ENCODE data around the gene VWF. TPM values are rescaled to one million over a fixed set of nuclear protein-coding genes. Genes with fewer than 3 reads are reported as not detected.

Gene VWF
- total and polyA plus RNA-seq, 2 of the 13 experiments (the other 11 are each of a cell fraction or from before 2014, with no cell fraction given): 0.20 to 0.25 TPM

DNA sequence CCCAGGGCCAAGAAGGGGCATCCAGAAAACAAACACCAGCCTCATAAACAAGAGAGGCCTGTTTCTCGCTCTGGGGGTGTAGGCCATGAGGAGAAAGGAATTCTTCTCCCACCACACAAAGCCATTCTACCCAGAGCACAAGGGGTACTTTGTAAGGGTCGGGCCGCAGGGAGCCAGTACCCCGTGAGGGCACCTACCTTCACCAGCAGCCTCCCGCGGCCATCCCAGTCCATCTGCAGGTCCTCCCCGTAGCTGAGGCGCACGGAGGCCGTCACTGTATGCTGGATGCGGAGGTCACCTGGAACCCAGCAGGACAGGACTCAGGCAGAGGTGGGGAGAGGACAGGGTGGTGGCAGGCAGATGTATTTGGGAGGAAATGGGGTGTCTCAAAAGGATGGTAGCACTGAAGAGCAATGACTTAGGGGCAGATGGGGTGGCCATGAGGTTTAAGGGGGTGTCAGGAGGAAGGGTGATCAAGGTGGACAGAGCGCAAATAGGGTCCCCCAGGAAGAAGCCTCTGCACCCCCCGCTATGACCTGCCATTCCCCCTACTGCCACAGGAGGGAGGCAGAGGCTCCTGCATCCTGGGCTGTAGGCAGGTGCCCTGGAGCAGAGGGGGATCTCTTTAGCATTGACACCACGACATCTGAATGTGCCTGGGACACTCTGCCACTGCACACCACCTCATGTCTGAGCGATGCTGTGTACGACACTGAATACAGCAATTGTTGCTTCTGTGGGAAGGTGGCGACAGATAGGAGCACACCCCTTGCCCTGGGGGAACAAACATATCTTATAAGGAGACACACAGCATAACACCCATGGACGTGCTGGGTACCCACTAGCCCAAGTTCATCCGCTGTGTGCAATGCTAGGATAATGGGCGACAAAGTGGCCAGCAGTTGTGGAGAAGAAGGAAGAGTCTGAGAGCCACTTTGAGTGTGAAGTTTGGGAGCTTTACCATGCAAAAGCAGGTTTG lies 61.4 kb downstream of the VWF start (continued):
- TF ChIP-seq, protein P1, sequence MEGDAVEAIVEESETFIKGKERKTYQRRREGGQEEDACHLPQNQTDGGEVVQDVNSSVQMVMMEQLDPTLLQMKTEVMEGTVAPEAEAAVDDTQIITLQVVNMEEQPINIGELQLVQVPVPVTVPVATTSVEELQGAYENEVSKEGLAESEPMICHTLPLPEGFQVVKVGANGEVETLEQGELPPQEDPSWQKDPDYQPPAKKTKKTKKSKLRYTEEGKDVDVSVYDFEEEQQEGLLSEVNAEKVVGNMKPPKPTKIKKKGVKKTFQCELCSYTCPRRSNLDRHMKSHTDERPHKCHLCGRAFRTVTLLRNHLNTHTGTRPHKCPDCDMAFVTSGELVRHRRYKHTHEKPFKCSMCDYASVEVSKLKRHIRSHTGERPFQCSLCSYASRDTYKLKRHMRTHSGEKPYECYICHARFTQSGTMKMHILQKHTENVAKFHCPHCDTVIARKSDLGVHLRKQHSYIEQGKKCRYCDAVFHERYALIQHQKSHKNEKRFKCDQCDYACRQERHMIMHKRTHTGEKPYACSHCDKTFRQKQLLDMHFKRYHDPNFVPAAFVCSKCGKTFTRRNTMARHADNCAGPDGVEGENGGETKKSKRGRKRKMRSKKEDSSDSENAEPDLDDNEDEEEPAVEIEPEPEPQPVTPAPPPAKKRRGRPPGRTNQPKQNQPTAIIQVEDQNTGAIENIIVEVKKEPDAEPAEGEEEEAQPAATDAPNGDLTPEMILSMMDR (CRISPR knock-in tag; IDR thresholded peaks at IDR 0.05): peak; percentile 95
- TF ChIP-seq ZNF761 (CRISPR knock-in tag; conservative IDR thresholded peaks at IDR 0.05) (no peak), HNF1A (IDR thresholded peaks at IDR 0.05; ENCODE audit: low read depth) (no peak), HNF1A (CRISPR knock-in tag; IDR thresholded peaks at IDR 0.05; ENCODE audit: borderline replicate concordance) (no peak), ZNF766 (CRISPR knock-in tag; IDR thresholded peaks at IDR 0.05; ENCODE audit: borderline replicate concordance) (no peak), MAZ (IDR thresholded peaks at IDR 0.05; ENCODE audit: borderline replicate concordance, low read depth, low read length) (peak; percentile 32; the same call in 1 of the 2 replicates), MAZ (CRISPR knock-in tag; IDR thresholded peaks at IDR 0.05; ENCODE audit: low read depth) (no peak), ZNF292 (CRISPR knock-in tag; IDR thresholded peaks at IDR 0.05; ENCODE audit: borderline replicate concordance, low read depth) (no peak), LCORL (IDR thresholded peaks at IDR 0.05) (no peak), LCORL (CRISPR knock-in tag; IDR thresholded peaks at IDR 0.05) (peak; percentile 50; the same call in 1 of the 2 replicates), ZNF136 (CRISPR knock-in tag; IDR thresholded peaks at IDR 0.05; ENCODE audit: low read depth) (no peak), KDM5B (CRISPR knock-in tag; IDR thresholded peaks at IDR 0.05; ENCODE audit: borderline replicate concordance) (peak; percentile 52; the same call in 1 of the 2 replicates), ATF5 (CRISPR knock-in tag; IDR thresholded peaks at IDR 0.05; ENCODE audit: low read depth) (no peak), REL (CRISPR knock-in tag; conservative IDR thresholded peaks at IDR 0.05) (no peak), ZMYM4 (CRISPR knock-in tag; IDR thresholded peaks at IDR 0.05) (peak; percentile 39; the same call in 1 of the 2 replicates), NFRKB (IDR thresholded peaks at IDR 0.05) (no peak), GABPB1 (CRISPR knock-in tag; IDR thresholded peaks at IDR 0.05) (peak; percentile 31; the same call in 1 of the 2 replicates)
- TF ChIP-seq, protein P2, sequence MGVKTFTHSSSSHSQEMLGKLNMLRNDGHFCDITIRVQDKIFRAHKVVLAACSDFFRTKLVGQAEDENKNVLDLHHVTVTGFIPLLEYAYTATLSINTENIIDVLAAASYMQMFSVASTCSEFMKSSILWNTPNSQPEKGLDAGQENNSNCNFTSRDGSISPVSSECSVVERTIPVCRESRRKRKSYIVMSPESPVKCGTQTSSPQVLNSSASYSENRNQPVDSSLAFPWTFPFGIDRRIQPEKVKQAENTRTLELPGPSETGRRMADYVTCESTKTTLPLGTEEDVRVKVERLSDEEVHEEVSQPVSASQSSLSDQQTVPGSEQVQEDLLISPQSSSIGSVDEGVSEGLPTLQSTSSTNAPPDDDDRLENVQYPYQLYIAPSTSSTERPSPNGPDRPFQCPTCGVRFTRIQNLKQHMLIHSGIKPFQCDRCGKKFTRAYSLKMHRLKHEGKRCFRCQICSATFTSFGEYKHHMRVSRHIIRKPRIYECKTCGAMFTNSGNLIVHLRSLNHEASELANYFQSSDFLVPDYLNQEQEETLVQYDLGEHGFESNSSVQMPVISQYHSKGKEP (CRISPR knock-in tag; IDR thresholded peaks at IDR 0.05): no peak
- TF ChIP-seq, protein P3, sequence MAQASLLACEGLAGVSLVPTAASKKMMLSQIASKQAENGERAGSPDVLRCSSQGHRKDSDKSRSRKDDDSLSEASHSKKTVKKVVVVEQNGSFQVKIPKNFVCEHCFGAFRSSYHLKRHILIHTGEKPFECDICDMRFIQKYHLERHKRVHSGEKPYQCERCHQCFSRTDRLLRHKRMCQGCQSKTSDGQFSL (CRISPR knock-in tag; IDR thresholded peaks at IDR 0.05): peak; percentile 92

Data from HepG2 (cell line).